Activated CD4-positive, alpha-beta T cell treated with anti-CD3 and anti-CD28 coated beads, Interleukin-2, amount 10 ng/mL, durations not matched to agents 7 days and 5 days (primary cell): ENCODE results near the gene KRT222. TPM values are rescaled to one million over a fixed set of nuclear protein-coding genes. Genes with fewer than 3 reads are reported as not detected.

Experiments used
- CTCF ChIA-PET: fragments of 350-600 bp; sonication (Branson Sonifier 250); formaldehyde crosslinking; loops from one replicate; lab custom pipeline; 2021; ENCODE audit warnings: antibody characterized with exemption; lab: Charles Lee
- POLR2A ChIA-PET: fragments of 350-600 bp; sonication (Branson Sonifier 250); formaldehyde crosslinking; loops from one replicate; lab custom pipeline; 2021; ENCODE audit warnings: antibody characterized with exemption; lab: Charles Lee
- DNase-seq: peaks from one replicate; pipeline ENCODE4 v3.0.0-alpha.2; 2020
- H3K27ac Mint-ChIP-seq: one replicate; pipeline ENCODE4 v1.8.0; 2021; ENCODE audit warnings: mild to moderate bottlenecking, moderate library complexity, mixed read lengths
- H3K27me3 Mint-ChIP-seq: one replicate; pipeline ENCODE4 v1.8.0; 2021; ENCODE audit warnings: mixed read lengths
- H3K36me3 Mint-ChIP-seq: one replicate; pipeline ENCODE4 v1.8.0; 2021; ENCODE audit warnings: low read depth, mixed read lengths
- H3K4me1 Mint-ChIP-seq: one replicate; pipeline ENCODE4 v1.8.0; 2021; ENCODE audit warnings: mixed read lengths
- H3K4me3 Mint-ChIP-seq: one replicate; pipeline ENCODE4 v1.8.0; 2021; ENCODE audit warnings: mild to moderate bottlenecking, moderate library complexity, mixed read lengths
- H3K9me3 Mint-ChIP-seq: one replicate; pipeline ENCODE4 v1.8.0; 2021; ENCODE audit warnings: mixed read lengths
- total RNA-seq, 2 experiments: library from RNA; stranded (reverse); gene quantifications; one replicate each; pipeline ENCODE4 v1.2.3, GENCODE V29; 2021

KRT222 gene
- total RNA-seq, 2 experiments from 2014 or later, result not detected

- Mint-ChIP-seq H3K9me3 (no peaks in the 10 kb centered on the region), H3K4me3 (no peak overlapping the region), H3K36me3 (no peaks in the 10 kb centered on the region), H3K27me3 (no peaks in the 10 kb centered on the region), H3K27ac (no peak overlapping the region), H3K4me1 (peaks cover 69% of the 10 kb centered on the region)
- CTCF ChIA-PET, result interaction anchor here (0.7 to 1.6 kb wide), 3 partner anchors 8 to 174 kb away, joined by 3 to 4 read pairs (median 3); no protein-coding TSS in a partner anchor
- DNase-seq, result no peak
- POLR2A ChIA-PET, result no interaction called here
Measured at GRCh38 chr17:40621578-40621977, 43.4 kb downstream of the KRT222 start.

- DNase-seq, result no peak
- peaks cover 74% of the 10 kb centered on the region for H3K4me1 Mint-ChIP-seq
- H3K4me3 Mint-ChIP-seq, result no peak overlapping the region
- no peaks in the 10 kb centered on the region for H3K9me3 Mint-ChIP-seq
- POLR2A ChIA-PET, result no interaction called here
- H3K27me3 Mint-ChIP-seq, result no peaks in the 10 kb centered on the region
- no peaks in the 10 kb centered on the region for H3K36me3 Mint-ChIP-seq
- H3K27ac Mint-ChIP-seq, result peak overlapping the region; percentile 17
- CTCF ChIA-PET, result interaction anchor here (0.7 to 1.7 kb wide), 7 partner anchors 9 to 173 kb away, joined by 3 to 6 read pairs (median 4); no protein-coding TSS in a partner anchor
Measured at GRCh38 chr17:40621019-40621418, 44.0 kb downstream of the KRT222 start.

- Mint-ChIP-seq H3K4me1 (peaks cover 85% of the 10 kb centered on the region), H3K9me3 (no peaks in the 10 kb centered on the region), H3K27ac (no peak overlapping the region), H3K36me3 (no peaks in the 10 kb centered on the region), H3K4me3 (peak overlapping the region; percentile 67), H3K27me3 (no peaks in the 10 kb centered on the region)
- ChIA-PET POLR2A (interaction anchor here (1.0 kb wide), 1 partner anchor 29 kb away, joined by 4 read pairs; the partner anchor contains the start of gene SMARCE1), CTCF (interaction anchor here (0.7 to 1.7 kb wide), 17 partner anchors 9 to 257 kb away, joined by 3 to 10 read pairs (median 4); no protein-coding TSS in a partner anchor)
- DNase-seq, result no peak
Measured at GRCh38 chr17:40618754-40619625, 46.0 kb downstream of the KRT222 start.

GRCh38 chr17:40617678-40618240, 47.2 kb downstream of the KRT222 start:
- Mint-ChIP-seq H3K4me3 (no peak overlapping the region), H3K27ac (peak overlapping the region; percentile 9), H3K9me3 (no peaks in the 10 kb centered on the region), H3K4me1 (peaks cover 91% of the 10 kb centered on the region), H3K36me3 (no peaks in the 10 kb centered on the region), H3K27me3 (no peaks in the 10 kb centered on the region)
- ChIA-PET POLR2A (no interaction called here), CTCF (interaction anchor here (0.7 to 3.5 kb wide), 3 partner anchors 57 to 256 kb away, joined by 3 to 18 read pairs (median 3); no protein-coding TSS in a partner anchor)
- DNase-seq, result no peak

GRCh38 chr17:40616592-40616991, 48.4 kb downstream of the KRT222 start:
- Mint-ChIP-seq H3K4me1 (peaks cover 90% of the 10 kb centered on the region), H3K27ac (peak overlapping the region; percentile 73), H3K27me3 (no peaks in the 10 kb centered on the region), H3K36me3 (no peaks in the 10 kb centered on the region), H3K9me3 (no peaks in the 10 kb centered on the region), H3K4me3 (no peak overlapping the region)
- ChIA-PET CTCF (interaction anchor here (1.9 to 3.5 kb wide), 3 partner anchors 11 to 56 kb away, joined by 7 to 18 read pairs (median 11); no protein-coding TSS in a partner anchor), POLR2A (no interaction called here)
- no peak for DNase-seq

GRCh38 chr17:40615841-40616476, 49.0 kb downstream of the KRT222 start:
- POLR2A ChIA-PET, result interaction anchor here (1.5 kb wide), 1 partner anchor 54 kb away, joined by 5 read pairs; no protein-coding TSS in a partner anchor
- peaks cover 90% of the 10 kb centered on the region for H3K4me1 Mint-ChIP-seq
- CTCF ChIA-PET, result interaction anchor here (0.5 to 3.5 kb wide), 11 partner anchors 9 to 65 kb away, joined by 3 to 18 read pairs (median 6); partner anchors contain the start of gene SMARCE1
- H3K4me3 Mint-ChIP-seq, result no peak overlapping the region
- H3K9me3 Mint-ChIP-seq, result no peaks in the 10 kb centered on the region
- no peaks in the 10 kb centered on the region for H3K36me3 Mint-ChIP-seq
- peak overlapping the region; percentile 51 for H3K27ac Mint-ChIP-seq
- no peak for DNase-seq
- no peaks in the 10 kb centered on the region for H3K27me3 Mint-ChIP-seq

- Mint-ChIP-seq H3K36me3 (no peaks in the 10 kb centered on the region), H3K9me3 (no peaks in the 10 kb centered on the region), H3K4me3 (peak overlapping the region; percentile 33), H3K27ac (peak overlapping the region; percentile 88), H3K27me3 (no peaks in the 10 kb centered on the region), H3K4me1 (peaks cover 90% of the 10 kb centered on the region)
- ChIA-PET CTCF (interaction anchor here (0.5 to 3.5 kb wide), 12 partner anchors 10 to 68 kb away, joined by 3 to 18 read pairs (median 5); partner anchors contain the start of gene SMARCE1), POLR2A (interaction anchor here (0.7 to 1.5 kb wide), 3 partner anchors 53 to 172 kb away, joined by 3 to 5 read pairs (median 4); no protein-coding TSS in a partner anchor)
- peak; percentile 53 for DNase-seq
Measured at GRCh38 chr17:40615068-40615840, 49.7 kb downstream of the KRT222 start.

- peak overlapping the region; percentile 88 for H3K27ac Mint-ChIP-seq
- no peak for DNase-seq
Measured at GRCh38 chr17:40614431-40615067, 50.4 kb downstream of the KRT222 start.

GRCh38 chr17:40613467-40614154, 51.4 kb downstream of the KRT222 start:
- no peak for DNase-seq
- Mint-ChIP-seq H3K27ac (peak overlapping the region; percentile 96), H3K36me3 (peaks cover 2% of the 10 kb centered on the region), H3K9me3 (peaks cover 3% of the 10 kb centered on the region), H3K4me1 (peaks cover 90% of the 10 kb centered on the region), H3K27me3 (no peaks in the 10 kb centered on the region), H3K4me3 (peak overlapping the region; percentile 68)
- CTCF ChIA-PET, result interaction anchor here (0.7 to 2.0 kb wide), 3 partner anchors 11 to 16 kb away, joined by 3 to 8 read pairs (median 3); no protein-coding TSS in a partner anchor
- POLR2A ChIA-PET, result interaction anchor here (1.2 kb wide), 1 partner anchor 51 kb away, joined by 5 read pairs; no protein-coding TSS in a partner anchor

More at GRCh38 chr17:40614431-40615067, 50.4 kb downstream of the KRT222 start:
- POLR2A ChIA-PET, result interaction anchor here (1.2 to 1.5 kb wide), 2 partner anchors 53 to 54 kb away, joined by 4 to 5 read pairs; no protein-coding TSS in a partner anchor
- no peaks in the 10 kb centered on the region for H3K36me3 Mint-ChIP-seq
- CTCF ChIA-PET, result interaction anchor here (0.8 to 2.4 kb wide), 7 partner anchors 10 to 33 kb away, joined by 3 to 11 read pairs (median 6); partner anchors contain the start of gene SMARCE1
- H3K4me3 Mint-ChIP-seq, result peak overlapping the region; percentile 33
- H3K27me3 Mint-ChIP-seq, result no peaks in the 10 kb centered on the region
- peaks cover 2% of the 10 kb centered on the region for H3K9me3 Mint-ChIP-seq
- H3K4me1 Mint-ChIP-seq, result peaks cover 90% of the 10 kb centered on the region

GRCh38 chr17:40612599-40613244, 52.3 kb downstream of the KRT222 start:
- Mint-ChIP-seq H3K4me1 (peaks cover 96% of the 10 kb centered on the region), H3K27ac (peak overlapping the region; percentile 96), H3K36me3 (peaks cover 2% of the 10 kb centered on the region), H3K27me3 (no peaks in the 10 kb centered on the region), H3K9me3 (peaks cover 3% of the 10 kb centered on the region), H3K4me3 (peak overlapping the region; percentile 68)
- ChIA-PET CTCF (interaction anchor here (2.0 kb wide), 1 partner anchor 12 kb away, joined by 8 read pairs; no protein-coding TSS in a partner anchor), POLR2A (interaction anchor here (1.2 kb wide), 1 partner anchor 50 kb away, joined by 5 read pairs; no protein-coding TSS in a partner anchor)
- DNase-seq, result peak; percentile 57
